Natural killer cell (primary cell): ENCODE results near the gene BTG1. TPM values are rescaled to one million over a fixed set of nuclear protein-coding genes. Genes with fewer than 3 reads are reported as not detected.

Experiments
- ATAC-seq, 3 donors: fragments of 150-1000 bp in 2 of 3; fragments of 200-7000 bp in 1 of 3; cut with Tn5 transposase; 1 replicate in 1 of 3; 2 replicates in 2 of 3; pipeline ENCODE4 v1.10.0; 2021; ENCODE audit warnings: mild to moderate bottlenecking in 2 of 3, moderate library complexity in 2 of 3
- DNase-seq, 2 donors: peaks; one replicate each; pipeline versions ENCODE4 v3.0.0 to v3.0.0-alpha.2; 2013 to 2021; ENCODE audit warnings: mixed read lengths in 1 of 2
- H3K27ac ChIP-seq: one replicate; pipeline ENCODE4 v1.5.1; 2013; ENCODE audit warnings: mild to moderate bottlenecking, low read length
- H3K27me3 ChIP-seq: one replicate; pipeline ENCODE4 v1.6.1; 2013; ENCODE audit warnings: low read length; ENCODE audit not compliant: control insufficient read depth, insufficient read depth
- H3K36me3 ChIP-seq: one replicate; pipeline ENCODE4 v1.6.1; 2013; ENCODE audit warnings: low read length; ENCODE audit not compliant: control insufficient read depth, insufficient read depth
- H3K4me1 ChIP-seq: one replicate; pipeline ENCODE4 v1.6.1; 2013; ENCODE audit warnings: low read length; ENCODE audit not compliant: control insufficient read depth, insufficient read depth
- H3K4me3 ChIP-seq: one replicate; pipeline ENCODE4 v1.5.1; 2013; ENCODE audit warnings: low read length
- H3K9me3 ChIP-seq: one replicate; pipeline ENCODE4 v1.6.1; 2013; ENCODE audit warnings: low read length; ENCODE audit not compliant: control insufficient read depth, insufficient read depth
- H3K27ac Mint-ChIP-seq, 2 donors: one replicate each; pipeline ENCODE4 v1.8.0; 2022; ENCODE audit warnings: mild to moderate bottlenecking in 2 of 2, mixed read lengths in 2 of 2, moderate library complexity in 1 of 2
- H3K27me3 Mint-ChIP-seq, 2 donors: one replicate each; pipeline ENCODE4 v1.8.0; 2022; ENCODE audit warnings: low read depth in 2 of 2, mixed read lengths in 2 of 2
- H3K36me3 Mint-ChIP-seq: one replicate; pipeline ENCODE4 v1.8.0; 2022; ENCODE audit warnings: mixed read lengths
- H3K4me1 Mint-ChIP-seq, 2 donors: one replicate each; pipeline ENCODE4 v1.8.0; 2022; ENCODE audit warnings: mixed read lengths in 2 of 2
- H3K4me3 Mint-ChIP-seq: one replicate; pipeline ENCODE4 v1.8.0; 2022; ENCODE audit warnings: mild to moderate bottlenecking, moderate library complexity, mixed read lengths
- H3K9me3 Mint-ChIP-seq, 2 donors: one replicate each; pipeline ENCODE4 v1.8.0; 2022; ENCODE audit warnings: mixed read lengths in 2 of 2
- CTCF ChIP-seq: fragments of 200-600 bp; IDR thresholded peaks from one replicate; pipeline ENCODE4 v1.8.0; 2022; ENCODE audit warnings: antibody characterized with exemption
- WGBS: methylation state at CpG from one replicate; pipeline ENCODE4 v1.1.7; 2013; ENCODE audit warnings: missing lambda C conversion rate; ENCODE audit not compliant: insufficient coverage; 5-methylcytosine and 5-hydroxymethylcytosine counted together
- intact Hi-C: fragments of 100-400 bp; cut with micrococcal nuclease; formaldehyde crosslinking; loops from one replicate; pipeline ENCODE4 v1.14.2; 2022
- total RNA-seq, 4 donors: library from RNA; stranded (reverse); fragments of 120-200 nt in 1 of 4; gene quantifications; one replicate each; pipeline versions ENCODE4 v1.2.3 to v1.2.4, GENCODE V29; 2013 to 2022

The BTG1 gene
- total RNA-seq, 3 donors from 2014 or later (not counting 1 experiment from before 2014, with no cell fraction given) = 801 to 1,037 (median 830) TPM

DNA sequence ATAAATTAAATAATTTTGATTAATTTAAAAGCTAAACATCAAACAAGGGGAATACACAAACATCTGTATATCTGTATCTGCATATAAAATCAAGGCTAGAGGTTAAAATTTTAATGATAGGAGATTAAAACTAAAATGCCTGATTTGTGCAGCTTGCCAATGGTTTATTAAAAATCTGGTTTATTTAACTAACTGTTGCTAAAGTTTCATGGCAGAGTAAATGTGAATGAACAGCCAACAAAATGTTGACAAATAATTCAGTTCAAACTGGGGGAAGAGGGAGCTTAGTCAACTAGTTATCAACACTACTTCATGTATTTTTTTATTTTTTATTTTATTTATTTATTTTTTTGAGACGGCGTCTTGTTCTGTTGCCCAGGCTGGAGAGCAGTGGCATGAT lies 43.0 kb downstream of the BTG1 start:
- intact Hi-C loops = no loop called here
- 94% methylated on average over 2 of the region's 2 CpGs for WGBS
- DNase-seq (no peak), ATAC-seq (no peak)
- Histone ChIP-seq H3K4me1 (no peaks in the 10 kb centered on the region), H3K9me3 (no peaks in the 10 kb centered on the region), H3K27me3 (no peaks in the 10 kb centered on the region), H3K4me3 (no peak overlapping the region), H3K36me3 (no peaks in the 10 kb centered on the region), H3K27ac (no peak overlapping the region)
- Mint-ChIP-seq H3K36me3 (no peaks in the 10 kb centered on the region), H3K4me1 (peaks cover 0 to 25% of the 10 kb centered on the region in 2 donors), H3K9me3 (peaks cover 0 to 3% of the 10 kb centered on the region in 2 donors), H3K27me3 (no peaks in the 10 kb centered on the region), H3K4me3 (no peak overlapping the region), H3K27ac (no peak overlapping the region)
- TF ChIP-seq CTCF = no peak

- Mint-ChIP-seq H3K27ac (no peak overlapping the region), H3K4me3 (no peak overlapping the region), H3K36me3 (no peaks in the 10 kb centered on the region), H3K4me1 (peaks cover 0 to 18% of the 10 kb centered on the region in 2 donors), H3K9me3 (peaks cover 0 to 3% of the 10 kb centered on the region in 2 donors), H3K27me3 (no peaks in the 10 kb centered on the region)
- no peak for TF ChIP-seq CTCF
- Histone ChIP-seq H3K9me3 (no peaks in the 10 kb centered on the region), H3K27me3 (no peaks in the 10 kb centered on the region), H3K27ac (no peak overlapping the region), H3K36me3 (no peaks in the 10 kb centered on the region), H3K4me1 (peaks cover 12% of the 10 kb centered on the region), H3K4me3 (no peak overlapping the region)
- ATAC-seq = no peak
- WGBS = 100% methylated on average over 1 of the region's 1 CpG
- no peak for DNase-seq
- intact Hi-C loops = no loop called here
These were observed 46.9 kb downstream of the BTG1 start for GRCh38 chr12:92098594-92099380.

DNA sequence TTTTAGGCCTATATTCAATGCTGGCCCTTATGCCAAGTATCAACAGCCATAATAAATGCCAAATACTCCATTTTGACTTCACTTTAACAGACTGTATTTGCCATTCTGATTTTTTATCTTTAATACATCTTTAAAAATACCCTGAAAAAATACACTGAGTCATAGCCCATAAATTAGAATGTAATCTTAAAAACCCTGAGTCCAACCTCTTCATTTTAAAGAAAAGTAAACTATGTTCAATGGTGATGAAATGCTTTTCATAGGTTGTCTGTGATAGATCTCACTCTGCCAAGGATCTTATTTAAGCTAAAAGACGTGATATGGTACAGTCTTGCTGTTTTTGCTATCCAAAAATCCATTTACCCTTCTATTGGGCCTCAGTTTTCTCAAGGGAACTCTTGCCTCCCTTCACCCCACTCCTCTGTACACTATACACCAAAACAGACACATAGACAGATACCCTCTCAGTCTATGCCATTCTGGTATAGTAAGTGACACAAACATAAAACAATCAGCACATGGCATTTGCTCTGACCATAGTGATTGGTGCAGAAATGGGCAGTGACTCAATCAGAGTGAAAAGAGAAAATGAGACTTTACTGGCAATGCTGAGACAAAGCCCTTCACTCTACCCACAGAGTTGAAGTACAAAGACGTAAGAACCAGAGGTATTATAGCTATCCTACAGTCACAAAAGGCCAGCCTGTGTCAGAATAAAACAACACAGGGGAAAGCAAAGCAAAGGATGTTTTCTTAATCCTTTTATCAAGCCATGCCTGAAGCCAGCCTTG lies 49.1 kb downstream of the BTG1 start:
- Mint-ChIP-seq H3K27ac (no peak overlapping the region), H3K4me1 (peaks cover 0 to 18% of the 10 kb centered on the region in 2 donors), H3K36me3 (no peaks in the 10 kb centered on the region), H3K4me3 (no peak overlapping the region), H3K27me3 (no peaks in the 10 kb centered on the region), H3K9me3 (peaks cover 0 to 3% of the 10 kb centered on the region in 2 donors)
- 87% methylated on average over 2 of the region's 2 CpGs for WGBS
- intact Hi-C loops = no loop called here
- no peaks in the 10 kb centered on the region for H3K27me3 ChIP-seq
- no peak overlapping the region for H3K4me3 ChIP-seq
- DNase-seq (no peak), ATAC-seq (no peak)
- peaks cover 13% of the 10 kb centered on the region for H3K4me1 ChIP-seq
- no peak overlapping the region for H3K27ac ChIP-seq
- no peaks in the 10 kb centered on the region for H3K36me3 ChIP-seq
- TF ChIP-seq CTCF = no peak
- no peaks in the 10 kb centered on the region for H3K9me3 ChIP-seq
